HepG2 (cell line): ENCODE data around the gene ZNRF3. TPM values are rescaled to one million over a fixed set of nuclear protein-coding genes. Genes with fewer than 3 reads are reported as not detected.

Source experiments
- GABPB1 ChIP-seq: IDR thresholded peaks from 2 replicates; pipeline ENCODE4 v1.6.1; 2016; ENCODE audit warnings: mild to moderate bottlenecking, missing genetic modification reagents, moderate library complexity, missing compliant biosample characterization
- HMG20B ChIP-seq: conservative IDR thresholded peaks from 2 replicates; pipeline ENCODE4 v1.6.1; 2016; ENCODE audit warnings: missing genetic modification reagents, missing compliant biosample characterization
- MLLT10 ChIP-seq: sonication (generic); formaldehyde crosslinking; IDR thresholded peaks from 2 replicates; pipeline ENCODE4 v1.4.0; 2020; ENCODE audit warnings: missing genetic modification reagents
- NCOA1 ChIP-seq: sonication (generic); formaldehyde crosslinking; IDR thresholded peaks from 2 replicates; pipeline ENCODE4 v1.9.0; 2021; ENCODE audit warnings: missing genetic modification reagents
- PAXIP1 ChIP-seq: sonication (generic); formaldehyde crosslinking; conservative IDR thresholded peaks from 2 replicates; pipeline ENCODE4 v1.4.0; 2020; ENCODE audit warnings: mild to moderate bottlenecking, missing genetic modification reagents, moderate library complexity
- PTBP1 ChIP-seq: fragments of 200-400 bp; formaldehyde crosslinking; IDR thresholded peaks from 2 replicates; pipeline ENCODE4 v1.6.1; 2018; ENCODE audit warnings: low read length, low read depth; ENCODE audit not compliant: poor library complexity, severe bottlenecking
- SALL1 ChIP-seq: sonication (generic); formaldehyde crosslinking; IDR thresholded peaks from 2 replicates; pipeline ENCODE4 v1.8.0; 2022; ENCODE audit warnings: mild to moderate bottlenecking, missing genetic modification reagents
- SETDB1 ChIP-seq: sonication (generic); formaldehyde crosslinking; IDR thresholded peaks from 2 replicates; pipeline ENCODE4 v1.5.1; 2020; ENCODE audit warnings: missing genetic modification reagents, mild to moderate bottlenecking, borderline replicate concordance
- SKI ChIP-seq: fragments of 450-650 bp; IDR thresholded peaks from one replicate; pipeline ENCODE4 v1.6.1; 2018; ENCODE audit warnings: mild to moderate bottlenecking; ENCODE audit not compliant: partially characterized antibody
- SOX6 ChIP-seq, 2 experiments: fragments of 450-650 bp in 1 of 2; sonication (generic) in 1 of 2; formaldehyde crosslinking in 1 of 2; IDR thresholded peaks; 2 replicates each; pipeline versions ENCODE4 v1.4.0 to v1.6.1; 2017 to 2020; ENCODE audit warnings: antibody characterized with exemption in 1 of 2, mild to moderate bottlenecking in 1 of 2, missing genetic modification reagents in 1 of 2
- SRSF4 ChIP-seq: fragments of 200-400 bp; formaldehyde crosslinking; IDR thresholded peaks from one replicate; pipeline ENCODE4 v1.6.1; 2018; ENCODE audit warnings: mild to moderate bottlenecking, low read depth, low read length, moderate library complexity; ENCODE audit not compliant: poor library complexity, severe bottlenecking
- TEF ChIP-seq: sonication (generic); formaldehyde crosslinking; IDR thresholded peaks from 2 replicates; pipeline ENCODE4 v1.5.0; 2020; ENCODE audit warnings: missing genetic modification reagents
- XBP1 ChIP-seq: sonication (generic); formaldehyde crosslinking; IDR thresholded peaks from 2 replicates; pipeline ENCODE4 v1.5.0; 2020; ENCODE audit warnings: missing genetic modification reagents
- ZFYVE20 ChIP-seq: sonication (generic); formaldehyde crosslinking; IDR thresholded peaks from 2 replicates; pipeline ENCODE4 v1.8.0; 2023; ENCODE audit warnings: low read depth, mild to moderate bottlenecking, moderate library complexity, missing genetic modification reagents, borderline replicate concordance
- ZNF160 ChIP-seq: sonication (generic); formaldehyde crosslinking; IDR thresholded peaks from 2 replicates; pipeline ENCODE4 v1.8.0; 2022; ENCODE audit warnings: mild to moderate bottlenecking, inconsistent platforms, missing genetic modification reagents
- ZNF180 ChIP-seq: sonication (generic); formaldehyde crosslinking; IDR thresholded peaks from 2 replicates; pipeline ENCODE4 v1.4.0; 2020; ENCODE audit warnings: low read depth, missing genetic modification reagents, borderline replicate concordance
- ZNF224 ChIP-seq: sonication (generic); formaldehyde crosslinking; IDR thresholded peaks from 2 replicates; pipeline ENCODE4 v1.5.0; 2020; ENCODE audit warnings: mild to moderate bottlenecking, missing genetic modification reagents
- ZNF3 ChIP-seq: IDR thresholded peaks from 2 replicates; pipeline ENCODE4 v1.7.0; 2017; ENCODE audit warnings: inconsistent platforms
- ZNF432 ChIP-seq: sonication (generic); formaldehyde crosslinking; IDR thresholded peaks from 2 replicates; pipeline ENCODE4 v1.5.0; 2020; ENCODE audit warnings: missing genetic modification reagents, mild to moderate bottlenecking, borderline replicate concordance
- ZNF558 ChIP-seq: sonication (generic); formaldehyde crosslinking; IDR thresholded peaks from 2 replicates; pipeline ENCODE4 v1.9.0; 2022; ENCODE audit warnings: mild to moderate bottlenecking, missing genetic modification reagents, borderline replicate concordance
- ZNF883 ChIP-seq: sonication (generic); formaldehyde crosslinking; IDR thresholded peaks from 2 replicates; pipeline ENCODE4 v1.5.1; 2020; ENCODE audit warnings: mild to moderate bottlenecking, missing genetic modification reagents; ENCODE audit errors: not compliant biosample characterization
- polyA plus RNA-seq, 8 experiments: library from polyadenylated mRNA; depleted of rRNA in 3 of 8; stranded (reverse) in 7 of 8; unstranded in 1 of 8; fragments of >200 nt; fragmentation: Illumina TruSeq in 4 of 8; extraction: Trizol in 4 of 8; gene quantifications; 2 replicates each; pipeline versions ENCODE4 v1.2.1 to v1.2.3, GENCODE V29; 2011 to 2016; ENCODE audit warnings: low read depth in 4 of 8, missing spikeins in 1 of 8, mixed read lengths in 1 of 8; ENCODE audit not compliant: insufficient read depth in 1 of 8
- total RNA-seq, 5 experiments: library from RNA; depleted of rRNA; stranded (reverse); fragments of >200 nt; fragmentation: Illumina TruSeq; extraction: Trizol; gene quantifications; 2 replicates each; pipeline ENCODE4 v1.2.3, GENCODE V29; 2016; ENCODE audit warnings: low read depth in 1 of 5
- TF ChIP-seq, protein P1 (sequence below): sonication (generic); formaldehyde crosslinking; IDR thresholded peaks from 2 replicates; pipeline ENCODE4 v1.4.0; 2020; ENCODE audit warnings: missing genetic modification reagents; ENCODE audit errors: not compliant biosample characterization
- TF ChIP-seq, protein P2 (sequence below): sonication (generic); formaldehyde crosslinking; IDR thresholded peaks from 2 replicates; pipeline ENCODE4 v1.4.0; 2020; ENCODE audit warnings: mild to moderate bottlenecking, missing genetic modification reagents

The ZNRF3 gene
- total and polyA plus RNA-seq, 2 of the 13 experiments (the other 11 are each of a cell fraction or from before 2014, with no cell fraction given): 20.3 to 36.7 TPM

GRCh38 chr22:28981818-28982499 is 98.6 kb downstream of the ZNRF3 start (continued):
- TF ChIP-seq, protein P1, sequence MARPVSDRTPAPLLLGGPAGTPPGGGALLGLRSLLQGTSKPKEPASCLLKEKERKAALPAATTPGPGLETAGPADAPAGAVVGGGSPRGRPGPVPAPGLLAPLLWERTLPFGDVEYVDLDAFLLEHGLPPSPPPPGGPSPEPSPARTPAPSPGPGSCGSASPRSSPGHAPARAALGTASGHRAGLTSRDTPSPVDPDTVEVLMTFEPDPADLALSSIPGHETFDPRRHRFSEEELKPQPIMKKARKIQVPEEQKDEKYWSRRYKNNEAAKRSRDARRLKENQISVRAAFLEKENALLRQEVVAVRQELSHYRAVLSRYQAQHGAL (CRISPR knock-in tag): no peak
- TF ChIP-seq NCOA1 (CRISPR knock-in tag): peak; percentile 68; the same call in 1 of the 2 replicates
- TF ChIP-seq ZNF883 (CRISPR knock-in tag): no peak
- TF ChIP-seq ZNF160 (CRISPR knock-in tag): no peak
- peak; percentile 24; the same call in 1 of the 2 replicates for TF ChIP-seq GABPB1 (CRISPR knock-in tag)
- no peak for TF ChIP-seq SRSF4
- peak; percentile 68 for TF ChIP-seq SALL1 (CRISPR knock-in tag)
- TF ChIP-seq ZNF224: no peak
- no peak for TF ChIP-seq ZFYVE20 (CRISPR knock-in tag)
- TF ChIP-seq, protein P2, sequence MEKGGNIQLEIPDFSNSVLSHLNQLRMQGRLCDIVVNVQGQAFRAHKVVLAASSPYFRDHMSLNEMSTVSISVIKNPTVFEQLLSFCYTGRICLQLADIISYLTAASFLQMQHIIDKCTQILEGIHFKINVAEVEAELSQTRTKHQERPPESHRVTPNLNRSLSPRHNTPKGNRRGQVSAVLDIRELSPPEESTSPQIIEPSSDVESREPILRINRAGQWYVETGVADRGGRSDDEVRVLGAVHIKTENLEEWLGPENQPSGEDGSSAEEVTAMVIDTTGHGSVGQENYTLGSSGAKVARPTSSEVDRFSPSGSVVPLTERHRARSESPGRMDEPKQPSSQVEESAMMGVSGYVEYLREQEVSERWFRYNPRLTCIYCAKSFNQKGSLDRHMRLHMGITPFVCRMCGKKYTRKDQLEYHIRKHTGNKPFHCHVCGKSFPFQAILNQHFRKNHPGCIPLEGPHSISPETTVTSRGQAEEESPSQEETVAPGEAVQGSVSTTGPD (CRISPR knock-in tag): no peak
- TF ChIP-seq MLLT10 (CRISPR knock-in tag): no peak
- no peak for TF ChIP-seq PTBP1
- no peak for TF ChIP-seq XBP1
- TF ChIP-seq ZNF3 (CRISPR knock-in tag): 0 out of 2 replicates have a peak, but pooled peaks have one; percentile 20
- no peak for TF ChIP-seq SOX6 (IDR thresholded peaks at IDR 0.05)
- TF ChIP-seq SOX6 (CRISPR knock-in tag; IDR thresholded peaks at IDR 0.05): peak; percentile 78
- TF ChIP-seq SKI: no peak
- TF ChIP-seq HMG20B (CRISPR knock-in tag): 0 out of 2 replicates have a peak, but pooled peaks have one; percentile 38
- TF ChIP-seq TEF: no peak
- no peak for TF ChIP-seq ZNF180 (CRISPR knock-in tag)
- TF ChIP-seq PAXIP1 (CRISPR knock-in tag): peak; percentile 94
- no peak; the same call in 1 of the 2 replicates for TF ChIP-seq ZNF558
- TF ChIP-seq ZNF432 (CRISPR knock-in tag): no peak
- no peak for TF ChIP-seq SETDB1 (CRISPR knock-in tag)
